Hematopoietic multipotent progenitor cell treated with erythropoietin and hydrocortisone succinate and interleukin-3 and kit ligand, for 6 days (in vitro differentiated cells): ENCODE data around the gene GGCX.
"Not testable (repeated sequence)": the region's sequence is repeated elsewhere in the genome, so short reads cannot be mapped to it uniquely, and the experiment has no call there.

Source experiments
- DNase-seq: peaks from one replicate; pipeline ENCODE4 v3.0.0-alpha.2; 2015

Gene GGCX

DNA sequence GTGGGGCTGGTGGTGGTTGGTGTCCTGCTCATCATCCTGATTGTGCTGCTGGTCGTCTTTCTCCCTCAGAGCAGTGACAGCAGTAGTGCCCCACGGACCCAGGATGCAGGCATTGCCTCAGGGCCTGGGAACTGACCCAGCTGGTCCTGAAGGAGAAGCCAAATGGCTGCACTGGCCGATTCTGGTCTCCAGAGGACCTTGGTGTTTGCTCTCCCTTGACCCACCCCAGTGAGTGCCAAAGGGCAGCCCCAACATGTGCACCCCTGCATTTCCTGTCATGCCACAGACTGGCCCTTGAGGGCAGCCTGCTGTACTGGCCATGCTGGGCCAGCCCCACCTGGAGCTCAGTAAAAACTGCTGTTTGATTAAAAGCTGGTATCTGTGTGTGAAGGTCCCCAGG lies 31.7 kb upstream of the GGCX start:
- DNase-seq, result no peak

DNA sequence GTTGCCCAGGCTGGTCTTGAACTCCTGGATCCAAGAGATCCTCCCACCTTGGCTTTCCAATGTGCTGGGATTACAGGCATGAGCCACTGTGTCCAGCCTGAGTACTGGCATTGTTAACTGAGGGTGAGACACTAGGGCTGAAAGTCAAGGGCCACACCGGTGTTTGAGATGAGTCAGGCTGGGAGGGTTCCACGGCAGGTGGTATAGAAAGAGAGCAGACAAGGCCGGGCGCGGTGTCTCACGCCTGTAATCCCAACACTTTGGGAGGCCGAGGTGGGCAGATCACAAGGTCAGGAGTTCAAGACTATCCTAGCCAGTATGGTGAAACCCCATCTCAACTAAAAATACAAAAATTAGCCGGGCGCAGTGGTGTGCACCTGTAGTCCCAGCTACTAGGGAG lies 31.0 kb upstream of the GGCX start:
- not testable (repeated sequence) for DNase-seq

DNA sequence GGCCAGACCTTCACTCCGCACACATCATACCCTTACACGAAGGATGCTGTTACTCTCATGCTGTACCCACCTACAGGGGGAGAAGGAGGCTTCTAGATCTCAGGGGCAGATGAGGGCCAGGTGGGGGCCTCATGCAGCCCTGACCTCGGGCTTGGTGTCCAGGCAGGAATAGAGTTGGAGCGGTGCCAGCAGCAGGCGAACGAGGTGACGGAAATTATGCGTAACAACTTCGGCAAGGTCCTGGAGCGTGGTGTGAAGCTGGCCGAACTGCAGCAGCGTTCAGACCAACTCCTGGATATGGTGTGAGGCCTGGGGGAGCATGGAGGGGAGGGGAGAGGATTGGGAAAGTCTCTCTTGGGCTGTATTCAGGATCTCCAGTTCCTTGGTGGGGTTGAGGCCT lies 30.3 kb upstream of the GGCX start:
- no peak for DNase-seq

DNA sequence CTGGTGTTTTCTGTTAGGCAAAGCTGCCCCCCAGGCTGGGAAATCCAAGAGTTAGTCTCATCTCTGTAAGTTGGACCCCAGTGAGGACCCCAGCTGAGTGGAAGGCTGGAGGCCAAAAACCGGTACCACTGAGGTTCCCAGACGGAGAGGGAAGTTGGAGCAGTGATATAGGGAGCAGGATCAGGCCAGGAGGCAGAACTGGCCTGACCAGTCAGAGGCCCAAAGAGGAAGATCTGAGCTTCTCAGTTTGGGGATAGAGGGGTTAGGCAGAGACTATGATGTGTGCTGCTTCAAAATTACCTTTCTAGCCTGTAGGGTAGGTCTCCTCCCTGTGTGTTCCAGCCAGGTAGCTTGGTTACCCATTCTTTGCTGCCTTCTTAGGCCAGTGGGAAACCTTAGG lies 29.7 kb upstream of the GGCX start:
- DNase-seq, result no peak

DNA sequence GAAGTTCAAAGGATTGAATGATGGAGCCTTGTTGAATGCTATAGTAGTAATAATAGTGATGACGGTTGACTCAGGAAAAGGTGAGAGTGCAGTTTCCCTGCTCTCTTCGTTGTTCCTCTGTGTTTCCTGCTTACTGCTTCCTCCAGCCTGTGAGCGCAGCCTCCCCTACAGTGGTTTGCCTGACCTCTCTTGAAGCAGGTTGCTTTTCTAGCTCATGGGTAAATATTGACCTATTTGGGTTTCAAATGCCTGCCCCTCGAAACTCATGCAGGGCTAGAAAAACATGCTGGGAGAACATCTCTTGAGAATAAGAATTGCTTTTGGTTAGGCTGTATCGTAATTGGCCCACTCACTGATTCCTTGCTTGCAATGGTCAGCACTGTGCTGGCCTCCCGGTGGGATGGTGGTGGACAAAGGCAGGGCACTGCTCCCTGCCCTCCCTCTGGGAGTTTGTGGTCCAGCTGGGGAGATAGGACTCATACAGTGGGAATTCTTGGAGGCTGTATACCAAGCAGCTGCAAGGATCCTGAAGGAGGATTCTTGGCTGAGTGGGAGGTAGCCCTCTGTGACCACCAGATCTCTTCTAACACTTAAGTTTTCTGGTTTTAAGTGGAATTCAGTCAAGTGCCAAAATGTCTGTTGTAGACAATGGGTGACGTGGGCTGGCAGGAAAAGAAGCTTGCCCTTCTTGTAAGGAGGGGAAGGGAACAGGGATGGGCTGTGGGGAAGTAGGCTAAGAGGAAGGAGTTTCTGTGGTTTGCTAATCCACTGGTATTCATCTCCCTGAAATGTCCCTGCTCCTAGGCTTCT lies 28.9 kb upstream of the GGCX start:
- no peak for DNase-seq

DNA sequence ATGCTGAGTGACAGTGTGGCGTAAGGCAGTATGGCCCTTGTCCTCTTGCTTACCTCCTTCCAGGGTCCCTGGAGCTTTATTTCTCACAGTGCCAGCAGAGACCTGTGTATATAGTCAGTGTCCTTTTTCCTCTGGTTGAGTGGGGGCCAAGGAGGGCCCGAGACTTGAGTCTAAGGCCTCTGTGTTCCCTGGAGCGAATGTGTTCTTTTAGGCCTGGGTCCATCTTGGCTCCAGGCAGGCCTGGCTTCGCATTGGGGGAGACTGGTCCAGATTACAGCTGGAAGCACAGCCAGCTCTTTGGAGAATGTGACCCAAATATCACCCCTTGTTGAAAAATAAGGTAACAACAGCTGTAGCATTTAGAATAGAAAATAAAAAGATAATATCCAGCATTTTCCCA lies 27.9 kb upstream of the GGCX start:
- DNase-seq, result no peak

DNA sequence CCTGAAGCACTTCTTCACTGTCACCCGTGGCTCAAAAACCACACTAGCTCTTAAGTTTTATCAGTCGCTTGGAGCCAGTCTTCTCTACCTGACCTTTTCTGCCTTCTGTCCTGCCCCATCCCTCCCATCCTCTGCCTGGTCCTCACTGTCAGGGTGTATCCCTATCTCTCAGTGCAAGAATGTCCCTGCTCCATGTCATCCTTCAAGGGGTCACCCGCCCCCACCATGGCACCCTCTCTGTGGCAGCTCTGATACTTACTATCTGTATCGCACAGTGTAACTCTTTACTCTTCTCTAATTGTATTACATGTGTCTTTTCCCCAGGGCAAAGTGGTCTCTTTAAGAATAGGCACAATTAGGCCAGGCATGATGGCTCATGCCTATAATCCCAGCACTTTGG lies 27.4 kb upstream of the GGCX start:
- DNase-seq, result no peak

DNA sequence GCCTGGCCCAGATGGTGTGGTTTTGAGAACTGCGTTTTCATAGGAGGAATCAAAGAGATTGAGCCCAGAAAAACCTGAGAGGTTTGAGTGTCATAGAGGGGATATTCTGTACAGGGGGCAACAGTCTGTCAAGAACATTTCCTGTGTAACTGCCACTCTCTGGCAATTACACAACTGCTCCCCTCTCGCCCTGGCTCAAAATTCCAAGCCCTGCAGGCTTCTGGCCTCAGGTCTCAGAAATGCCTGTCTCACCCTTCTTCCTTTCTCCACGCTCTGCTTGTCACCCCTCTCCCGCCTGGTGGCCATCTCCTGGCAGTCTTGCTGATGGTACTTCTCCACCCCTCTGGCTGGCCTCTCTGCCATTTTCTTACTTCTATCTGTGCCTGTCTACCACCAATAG lies 26.9 kb upstream of the GGCX start:
- DNase-seq, result peak; percentile 37

DNA sequence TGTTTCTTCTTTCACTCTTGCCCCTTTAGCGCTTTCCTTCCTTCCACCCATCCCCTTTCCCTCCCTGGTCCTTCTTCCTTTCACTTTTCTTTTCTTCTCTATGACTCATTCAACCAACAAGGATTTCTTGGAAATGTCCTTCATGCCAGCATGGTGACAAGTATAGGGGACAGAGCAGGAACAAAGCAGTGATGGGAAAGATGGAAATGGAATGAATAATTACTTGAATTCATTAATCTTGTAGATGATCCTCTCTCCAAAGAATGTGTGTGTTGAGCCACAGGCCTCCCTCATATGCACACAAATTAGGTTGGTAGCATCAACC lies 24.4 kb upstream of the GGCX start:
- DNase-seq, result no peak

DNA sequence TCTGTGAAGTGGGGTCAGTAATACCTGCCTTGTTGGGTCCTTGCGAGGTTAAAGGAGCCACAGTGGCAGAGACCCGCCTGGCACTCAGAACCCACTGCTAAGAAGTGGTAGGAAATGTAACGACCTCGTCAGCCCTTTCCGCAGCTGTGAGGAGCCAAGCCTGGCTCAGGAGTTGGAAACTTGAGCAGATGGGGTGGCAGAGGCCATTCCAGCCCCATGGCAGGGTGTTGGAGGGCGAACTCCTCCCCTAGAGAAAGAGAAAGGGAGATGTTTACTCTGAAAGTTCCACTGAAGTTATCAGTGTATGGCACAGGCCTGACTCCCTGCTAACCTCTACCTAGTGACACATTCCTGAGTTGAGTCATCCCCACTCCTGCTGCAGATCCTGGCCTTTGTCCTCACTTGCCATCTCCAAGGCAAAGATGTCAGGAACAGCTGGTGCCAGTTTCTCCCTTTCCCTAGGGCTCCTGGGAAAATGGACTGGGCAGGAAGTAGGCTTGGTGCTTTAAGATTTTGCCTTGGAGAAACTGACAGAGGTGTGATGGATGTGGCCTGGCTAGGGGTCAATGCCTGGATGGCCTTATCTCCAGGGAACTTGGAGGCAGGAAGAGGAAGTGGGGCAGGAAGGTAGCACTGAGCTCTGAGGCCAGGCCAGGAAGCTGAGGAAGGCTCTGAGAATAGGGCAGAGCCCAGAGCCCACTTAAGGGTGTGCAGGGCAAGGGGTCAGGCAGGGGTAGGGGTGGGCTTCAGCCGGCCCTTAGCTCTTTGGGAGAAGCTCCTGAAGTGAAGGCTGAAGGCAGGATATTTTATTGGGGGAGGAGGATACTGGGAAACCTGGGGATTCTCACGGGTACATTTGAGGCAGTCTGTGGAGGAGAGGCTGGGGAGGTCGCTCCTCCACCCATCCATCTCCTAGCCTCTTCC lies 23.8 kb upstream of the GGCX start:
- DNase-seq, result no peak

DNA sequence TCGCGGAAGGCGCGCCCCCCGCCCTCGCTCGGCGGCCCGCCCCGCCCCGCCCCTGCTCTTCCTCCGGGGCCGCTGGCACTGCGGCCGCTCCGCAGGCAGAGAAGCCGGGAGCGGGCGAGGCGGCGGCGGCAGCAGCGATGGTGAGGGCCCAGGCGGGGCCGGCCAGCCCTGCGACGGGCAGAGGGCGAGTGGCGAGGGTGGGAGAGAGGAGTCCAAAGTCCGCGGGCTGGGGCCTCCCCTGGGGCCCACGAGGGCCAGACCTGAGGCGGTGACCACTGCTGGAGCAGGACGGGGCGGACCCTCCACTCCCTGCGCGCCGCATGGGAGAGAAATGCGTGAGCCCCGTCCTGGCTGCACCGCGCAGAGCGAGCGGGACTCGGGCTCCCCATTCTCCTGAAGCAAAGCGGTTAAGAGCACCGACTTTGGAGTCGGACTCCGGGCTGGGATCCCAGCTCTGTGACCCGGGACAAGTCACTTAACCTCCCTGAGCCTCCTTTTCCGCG lies 23.1 kb upstream of the GGCX start, which contains the start of gene VAMP5:
VAMP5 (plus strand) TSS at position 78 of the 503 bp plus-strand sequence; CDS start at position 138, 60 bp downstream.
- peak; percentile 41 for DNase-seq

DNA sequence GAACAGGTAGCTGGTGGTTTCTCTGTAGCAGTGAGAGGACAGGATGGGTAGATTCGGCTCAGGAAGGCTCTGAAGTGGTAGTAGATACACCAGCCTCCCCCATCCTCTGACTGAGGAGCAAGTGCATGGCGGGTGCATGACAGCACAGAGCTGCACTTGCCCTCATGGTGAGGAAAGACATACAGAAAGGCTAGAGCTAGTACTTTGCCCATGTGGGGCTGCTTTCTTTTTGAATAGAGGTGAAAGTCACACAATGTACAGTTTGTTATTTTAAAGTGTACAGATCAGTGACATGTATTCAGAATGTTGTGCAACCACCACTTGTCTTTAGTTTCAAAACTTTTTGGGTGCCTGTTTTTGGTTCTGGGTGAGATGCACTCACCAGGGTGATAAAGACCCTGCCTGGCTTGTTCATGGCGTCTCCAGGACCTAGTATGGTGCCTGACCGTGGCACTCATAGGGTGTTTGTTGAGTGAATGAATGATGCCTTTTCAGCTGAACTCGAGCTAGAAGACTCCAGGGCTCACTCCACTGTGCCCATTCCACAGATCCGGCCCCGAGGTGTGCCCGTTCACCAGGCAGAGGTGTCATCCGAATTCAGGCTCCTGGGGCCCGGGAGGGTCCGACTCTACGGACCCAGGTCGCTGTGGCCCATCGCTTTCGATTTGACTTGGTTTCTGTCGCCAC lies 22.5 kb upstream of the GGCX start:
- peak; percentile 35 for DNase-seq

DNA sequence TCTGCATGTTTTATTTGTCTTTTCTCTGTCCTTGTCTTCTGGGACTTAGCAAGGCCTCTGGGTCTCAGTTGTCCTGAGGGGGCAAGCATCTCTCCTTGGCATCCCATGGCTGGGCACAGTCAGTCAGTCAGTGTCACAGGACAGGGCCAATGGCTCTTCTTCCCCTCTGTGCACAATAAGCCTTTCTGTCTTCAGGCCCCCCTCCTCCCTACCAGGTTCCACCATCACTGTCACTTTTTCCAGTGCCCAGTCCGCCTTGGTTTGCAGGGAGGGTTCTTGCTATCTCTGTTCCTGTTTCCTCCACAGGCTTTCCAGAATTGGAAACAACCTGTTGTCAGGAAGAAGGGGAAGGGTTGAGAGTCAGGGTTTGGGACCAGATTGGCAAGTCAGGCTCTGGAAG lies 21.2 kb upstream of the GGCX start:
- DNase-seq, result no peak

DNA sequence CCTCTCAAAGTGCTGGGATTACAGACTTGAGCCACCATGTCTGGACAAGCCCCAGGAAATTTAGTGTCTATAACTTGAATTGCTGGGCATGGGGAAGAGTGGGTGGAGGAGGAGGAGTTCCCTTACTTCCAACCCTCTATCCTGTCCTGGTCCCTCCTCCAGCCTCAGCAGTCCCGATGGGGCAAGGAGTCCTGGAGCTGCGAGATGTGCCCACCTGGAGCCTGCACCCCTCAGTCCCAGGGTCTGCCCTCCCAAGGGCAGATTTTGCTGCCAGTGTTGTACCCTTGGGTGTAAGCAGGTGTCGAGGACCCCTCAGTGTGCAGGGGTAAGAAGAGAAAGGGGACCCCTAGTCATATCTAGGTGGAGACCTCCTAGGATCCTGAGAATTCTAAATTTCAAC lies 18.9 kb upstream of the GGCX start:
- DNase-seq, result no peak

DNA sequence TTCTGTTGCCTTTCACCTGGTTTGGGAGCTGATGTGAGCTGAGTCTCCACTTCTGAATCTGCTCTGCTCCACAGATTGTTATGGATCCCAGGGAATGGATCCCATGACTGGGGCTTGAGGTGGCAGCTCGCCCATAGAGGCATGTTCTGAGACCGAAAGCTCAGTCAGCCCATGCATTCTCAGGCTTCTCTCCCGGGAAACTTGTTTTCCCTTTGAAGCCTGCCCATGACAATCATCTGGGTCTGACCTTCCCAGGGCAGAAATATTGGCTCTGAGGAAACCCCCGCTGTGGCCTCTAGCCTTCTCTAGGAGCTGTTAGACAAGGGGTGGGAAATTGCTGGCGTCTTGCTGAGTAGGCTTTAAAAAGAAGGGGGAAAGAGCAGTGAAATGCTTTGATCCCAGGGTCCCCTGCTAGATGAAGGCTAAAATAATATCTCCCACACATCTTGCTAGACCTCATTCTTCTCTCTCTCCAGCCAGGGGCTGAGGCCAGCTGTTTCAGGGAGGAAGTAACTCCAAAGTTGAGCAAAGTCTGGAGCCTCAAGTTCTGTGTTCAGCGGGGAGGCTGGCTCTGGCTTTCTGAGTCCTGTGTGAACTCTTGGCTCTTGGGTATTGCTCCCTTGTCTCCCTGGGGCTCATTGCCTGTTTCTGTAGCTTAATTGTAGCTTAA lies 18.1 kb upstream of the GGCX start:
- peak; percentile 67 for DNase-seq

DNA sequence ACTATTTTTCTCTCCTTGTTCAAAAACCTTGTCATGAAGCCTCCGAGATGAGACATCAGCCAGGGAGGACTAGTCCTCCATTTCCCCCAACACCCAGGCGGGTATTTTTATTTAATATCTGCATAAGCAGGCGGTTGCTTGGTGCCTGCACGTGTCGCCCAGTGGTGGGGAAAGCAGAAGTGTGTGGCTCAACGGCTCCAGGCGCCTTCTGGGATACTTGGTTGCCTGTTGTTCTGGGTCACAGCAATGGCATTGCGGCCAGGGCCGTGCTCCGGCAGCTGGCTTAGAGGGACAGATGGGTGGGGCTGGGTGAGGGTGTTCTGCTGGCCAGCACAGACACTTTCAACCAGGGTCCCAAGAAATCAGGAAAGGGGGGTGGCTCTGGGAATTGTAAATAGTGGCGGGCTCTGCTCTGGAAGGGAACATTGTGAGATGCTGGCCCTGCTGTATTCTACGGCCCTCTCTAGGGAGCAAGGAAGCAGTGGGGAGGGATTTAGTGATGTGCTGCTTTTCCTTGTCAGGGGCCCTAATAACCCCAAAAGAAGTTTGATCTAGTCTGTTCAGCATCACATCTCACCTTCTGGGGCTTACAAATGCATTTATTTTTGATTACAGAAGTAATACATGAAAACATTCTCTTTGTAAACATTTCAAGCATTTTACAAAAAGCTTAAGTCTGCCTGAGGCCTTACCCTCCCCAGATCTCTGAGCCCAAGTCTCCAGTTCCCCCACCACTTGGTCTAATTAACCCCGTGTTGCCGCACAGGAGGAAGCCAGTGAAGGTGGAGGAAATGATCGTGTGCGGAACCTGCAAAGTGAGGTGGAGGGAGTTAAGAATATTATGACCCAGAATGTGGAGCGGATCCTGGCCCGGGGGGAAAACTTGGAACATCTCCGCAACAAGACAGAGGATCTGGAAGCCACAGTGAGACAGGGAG lies 17.2 kb upstream of the GGCX start:
- peak; percentile 82 for DNase-seq

DNA sequence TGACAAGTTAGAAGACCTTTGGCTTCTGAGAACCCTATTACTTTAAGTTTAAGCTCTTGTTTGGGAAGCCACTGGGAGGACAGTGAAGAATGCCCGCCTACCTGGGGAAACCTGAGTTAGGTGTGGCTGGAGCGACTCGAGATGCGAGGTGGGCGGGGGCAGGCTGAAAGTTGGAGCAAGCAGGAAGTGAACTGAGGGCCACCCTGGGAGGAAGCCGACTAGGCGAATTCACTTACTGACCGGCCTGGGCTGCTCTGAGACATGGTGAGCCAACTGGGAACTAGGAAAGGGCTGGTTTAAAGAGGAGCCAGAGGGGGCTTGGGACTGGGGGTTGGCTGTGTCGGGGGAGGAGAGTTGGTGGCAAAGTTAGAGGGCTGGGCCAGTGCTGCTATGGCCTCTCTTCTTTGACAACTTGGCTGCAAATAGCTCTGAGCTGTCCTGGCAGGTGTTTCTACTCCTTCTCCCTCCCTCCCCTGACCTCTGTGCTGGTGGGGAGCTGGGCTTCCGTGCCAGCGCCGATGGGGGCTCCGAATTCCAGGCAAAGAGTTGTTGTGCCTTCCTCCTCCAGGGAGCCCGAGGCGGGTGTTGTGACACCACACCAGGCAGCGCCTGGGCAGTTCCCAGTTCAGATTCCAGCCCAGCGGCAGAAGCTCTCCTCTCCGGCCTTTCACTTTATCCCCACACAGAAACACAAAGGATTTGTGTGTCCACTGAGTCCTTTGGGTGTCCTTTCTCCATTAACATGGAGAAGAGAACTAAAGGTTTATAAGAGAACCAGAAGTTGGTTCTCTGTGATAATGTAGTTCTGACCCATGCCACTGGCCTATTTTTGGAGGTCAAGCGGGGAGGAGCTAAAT lies 16.3 kb upstream of the GGCX start, which contains the start of gene VAMP8:
VAMP8 (plus strand) TSS at position 201 of the 857 bp plus-strand sequence; CDS start at position 262, 61 bp downstream.
- peak; percentile 76 for DNase-seq

DNA sequence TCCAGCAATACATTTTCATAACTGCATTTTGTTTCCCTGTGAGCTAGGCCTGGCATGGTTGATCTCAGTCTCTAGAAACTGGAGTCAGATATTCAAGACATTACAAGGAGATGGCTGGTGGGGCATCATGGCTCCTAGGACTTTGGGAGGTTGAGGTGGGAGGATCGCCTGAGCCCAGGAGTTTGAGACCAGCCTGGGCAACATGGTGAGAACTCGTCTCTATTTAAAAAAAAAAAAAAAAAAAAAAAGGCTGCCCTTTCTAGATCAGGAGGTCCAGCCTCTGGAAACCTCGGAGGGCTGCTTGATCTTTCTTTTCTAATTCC lies 15.7 kb upstream of the GGCX start:
- no peak for DNase-seq

DNA sequence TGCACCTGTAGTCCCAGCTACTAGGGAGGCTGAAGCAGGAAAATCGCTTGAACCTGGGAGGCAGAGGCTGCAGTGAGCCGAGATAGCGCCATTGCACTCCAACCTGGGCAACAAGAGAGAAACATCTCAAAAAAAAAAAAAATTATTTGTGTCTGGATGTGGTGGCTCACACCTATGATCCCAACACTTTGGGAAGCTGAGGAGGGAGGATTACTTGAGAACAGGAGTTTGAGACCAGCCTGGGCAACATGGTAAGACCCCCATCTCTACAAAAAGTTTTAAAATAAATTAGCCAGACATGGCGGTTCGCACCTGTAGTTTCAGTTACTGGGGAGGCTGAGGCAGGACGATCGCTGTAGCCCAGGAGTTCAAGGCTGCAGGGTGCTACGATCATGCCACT lies 14.4 kb upstream of the GGCX start:
- no peak for DNase-seq

DNA sequence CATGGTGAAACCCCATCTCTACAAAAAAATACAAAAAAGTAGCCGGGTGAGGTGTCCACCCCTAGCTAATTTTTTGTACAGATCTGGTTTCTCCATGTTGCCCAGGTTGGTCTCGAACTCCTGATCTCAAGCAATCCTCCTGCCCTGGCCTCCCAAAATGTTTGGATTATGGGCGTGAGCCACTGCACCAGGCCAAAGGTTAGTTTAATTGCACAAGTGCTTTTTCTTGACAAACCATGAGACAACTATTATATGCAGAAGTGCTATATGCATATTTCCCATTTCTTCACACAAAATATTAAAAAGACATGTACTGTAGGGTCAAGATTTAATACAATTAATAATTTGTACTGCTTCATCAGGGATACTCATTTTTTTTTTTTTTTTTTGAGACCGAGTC lies 5.0 kb upstream of the GGCX start:
- no peak for DNase-seq

DNA sequence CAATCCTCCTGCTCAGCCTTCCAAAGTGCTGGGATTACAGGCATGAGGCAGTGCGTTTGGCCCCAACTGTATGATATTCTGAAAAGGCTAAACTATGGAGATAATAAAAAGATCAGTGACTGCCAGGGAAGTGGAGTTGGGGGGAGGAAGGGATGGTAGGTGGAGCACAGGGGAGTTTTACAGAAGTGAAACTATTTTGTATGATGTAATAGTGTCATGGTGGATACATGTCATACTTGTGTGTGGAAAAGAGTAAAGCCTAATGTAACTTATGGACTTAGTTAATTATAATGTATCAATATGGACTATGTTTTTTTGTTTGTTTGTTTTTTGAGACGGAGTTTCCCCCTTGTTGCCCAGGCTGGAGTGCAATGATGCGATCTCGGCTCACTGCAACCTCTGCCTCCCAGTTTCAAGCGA lies 2.9 kb upstream of the GGCX start:
- no peak for DNase-seq
